HL-60/S4 (cell line): ENCODE measurements around the gene DEFB112.

Experiments
- in situ Hi-C: fragments of 300-500 bp; cut with MboI; formaldehyde crosslinking; loops from 2 replicates; pipeline ENCODE4 v1.14.3; 2022; ENCODE audit warnings: low sequenced_read_pairs

The DEFB112 gene

GRCh38 chr6:50049829-50050228 lies at the start of gene DEFB112:
Gene DEFB112 (minus strand): TSS chr6:50049929. CDS start chr6:50049869, 60 bp downstream.
- in situ Hi-C loops, result no loop called here

DNA sequence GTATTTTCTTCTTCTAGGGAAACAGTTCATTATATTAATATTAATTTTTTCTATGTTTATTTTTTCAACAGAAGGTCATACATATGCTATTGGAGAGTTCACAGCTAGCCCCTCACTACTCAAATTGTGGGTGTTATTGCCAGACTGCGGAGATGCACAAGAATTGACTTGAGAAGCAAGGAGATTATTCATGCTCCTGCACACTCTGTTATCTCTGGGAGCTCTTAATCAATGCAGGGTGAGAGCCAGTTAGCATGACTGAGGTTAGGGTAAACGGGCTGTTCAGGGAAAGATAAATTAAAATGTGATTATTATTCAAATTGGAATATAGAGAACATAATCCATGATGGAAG lies 48.9 kb upstream of the DEFB112 start:
- in situ Hi-C loops, result no loop called here

DNA sequence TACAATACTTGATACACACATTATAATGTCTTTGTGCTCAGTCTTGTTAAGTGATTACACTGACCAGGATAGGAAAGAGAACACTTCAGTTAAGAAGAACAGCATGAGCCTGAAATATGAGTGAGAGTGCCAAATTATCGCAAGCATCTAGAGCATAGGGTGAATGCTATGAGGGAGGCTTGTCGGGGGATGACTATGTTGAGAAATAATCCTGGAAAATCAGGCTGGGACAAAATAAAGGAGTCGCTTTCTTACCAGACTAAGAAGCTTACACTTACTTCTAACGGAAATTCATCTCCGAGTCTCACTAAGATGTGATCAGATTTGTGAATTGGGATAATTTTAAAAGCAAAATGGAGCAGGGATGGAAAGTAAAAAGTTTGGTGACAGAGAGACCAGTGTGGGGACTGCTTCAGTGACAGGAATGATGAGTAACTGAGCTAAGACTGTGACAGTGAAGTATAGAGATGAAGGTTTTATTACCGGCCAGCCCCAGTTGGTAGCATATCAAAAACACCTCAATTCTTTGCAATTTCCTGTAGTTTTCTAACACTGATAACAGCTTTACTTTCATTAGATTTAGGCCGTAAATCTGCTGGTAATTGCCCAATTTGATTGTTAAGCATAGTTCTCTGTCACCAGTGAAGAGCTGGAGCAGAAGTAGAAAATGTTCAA lies 48.4 kb upstream of the DEFB112 start:
- in situ Hi-C loops, result no loop called here

GRCh38 chr6:50096296-50096695 lies 46.6 kb upstream of the DEFB112 start:
- in situ Hi-C loops, result no loop called here

- in situ Hi-C loops, result no loop called here
These were observed 44.2 kb upstream of the DEFB112 start for GRCh38 chr6:50093938-50094272.

- in situ Hi-C loops, result no loop called here
These were observed 43.6 kb upstream of the DEFB112 start for GRCh38 chr6:50093116-50093937.

DNA sequence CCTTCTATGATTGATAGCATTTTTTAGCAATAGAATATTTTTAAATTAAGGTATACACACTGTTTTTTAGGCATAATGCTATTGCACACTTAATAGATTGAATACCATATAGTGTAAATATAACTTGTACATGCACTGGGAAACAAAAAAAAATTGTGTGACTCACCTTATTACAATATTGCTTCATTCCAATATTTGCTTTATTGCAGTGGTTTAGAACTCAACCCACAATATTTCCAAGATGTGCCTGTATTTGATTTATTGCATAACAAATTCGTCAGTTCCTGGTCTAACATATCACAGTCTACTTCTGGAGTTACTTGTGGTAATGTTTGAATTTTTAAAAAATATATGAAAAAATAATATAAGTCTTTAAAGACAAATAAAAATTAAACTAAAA lies 41.9 kb upstream of the DEFB112 start:
- in situ Hi-C loops, result no loop called here

GRCh38 chr6:50089911-50090310 lies 40.2 kb upstream of the DEFB112 start:
- in situ Hi-C loops, result no loop called here

DNA sequence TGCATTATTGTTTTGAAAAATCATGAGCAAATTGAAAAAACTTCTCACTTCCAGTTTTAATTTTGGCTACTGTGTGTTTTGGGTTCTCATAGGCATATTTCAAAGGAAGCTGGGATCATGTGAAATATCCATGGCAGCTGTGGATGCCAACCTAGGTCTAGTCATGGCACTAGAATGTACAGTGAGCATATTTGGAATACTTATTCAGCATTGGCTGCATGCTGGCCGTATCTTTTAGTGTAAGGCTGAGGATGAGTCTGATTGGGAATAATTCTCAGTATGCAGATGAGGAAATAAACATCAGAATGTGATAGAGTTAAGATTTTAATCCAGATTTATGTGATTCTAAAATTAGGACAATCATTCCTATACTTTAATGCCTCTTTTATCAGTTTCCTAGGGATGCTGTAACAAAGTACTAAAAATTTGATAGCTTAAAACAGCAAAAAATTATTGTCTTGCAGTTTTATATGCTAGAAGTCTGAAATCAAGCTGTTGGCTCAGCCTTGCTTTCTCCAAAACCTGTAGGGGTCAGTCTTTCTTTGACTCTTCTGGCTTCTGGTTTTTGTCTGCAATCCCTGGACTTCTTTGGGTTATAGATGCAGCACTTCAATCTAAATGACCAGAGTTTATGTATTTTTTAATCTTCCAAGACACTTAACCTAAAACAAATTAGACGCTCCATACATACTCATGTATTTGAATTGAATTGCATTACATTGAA lies 37.7 kb upstream of the DEFB112 start:
- in situ Hi-C loops, result no loop called here

GRCh38 chr6:50077385-50077784 lies 27.7 kb upstream of the DEFB112 start:
- in situ Hi-C loops, result no loop called here

- in situ Hi-C loops, result no loop called here
These were observed 26.7 kb upstream of the DEFB112 start for GRCh38 chr6:50076431-50076830.

GRCh38 chr6:50071921-50072320 lies 22.2 kb upstream of the DEFB112 start:
- in situ Hi-C loops, result no loop called here

GRCh38 chr6:50070101-50070500 lies 20.4 kb upstream of the DEFB112 start:
- in situ Hi-C loops, result no loop called here

GRCh38 chr6:50062051-50062450 lies 12.3 kb upstream of the DEFB112 start:
- in situ Hi-C loops, result no loop called here

GRCh38 chr6:50056242-50056641 lies 6.5 kb upstream of the DEFB112 start:
- in situ Hi-C loops, result no loop called here

DNA sequence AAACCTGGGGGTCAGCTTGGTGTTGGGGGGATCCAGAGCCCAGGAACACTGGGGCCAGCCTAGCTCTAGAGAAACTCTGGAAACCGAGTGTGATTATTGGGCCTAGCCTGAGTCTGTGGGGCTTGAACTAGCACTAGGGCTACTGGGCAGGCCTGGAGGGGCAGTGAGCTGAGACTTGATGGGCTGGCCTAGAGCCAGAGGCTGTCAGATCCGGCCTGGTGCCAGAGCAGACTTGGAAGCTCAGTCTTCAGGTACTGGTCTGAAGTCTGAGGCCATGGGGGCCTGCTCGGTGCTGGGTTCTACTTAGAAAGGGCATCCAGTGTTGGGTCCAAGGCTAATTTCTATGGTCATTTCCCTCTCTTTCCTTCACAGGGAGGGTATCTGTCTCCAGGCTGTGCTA lies 2.7 kb downstream of the DEFB112 start:
- in situ Hi-C loops, result no loop called here

DNA sequence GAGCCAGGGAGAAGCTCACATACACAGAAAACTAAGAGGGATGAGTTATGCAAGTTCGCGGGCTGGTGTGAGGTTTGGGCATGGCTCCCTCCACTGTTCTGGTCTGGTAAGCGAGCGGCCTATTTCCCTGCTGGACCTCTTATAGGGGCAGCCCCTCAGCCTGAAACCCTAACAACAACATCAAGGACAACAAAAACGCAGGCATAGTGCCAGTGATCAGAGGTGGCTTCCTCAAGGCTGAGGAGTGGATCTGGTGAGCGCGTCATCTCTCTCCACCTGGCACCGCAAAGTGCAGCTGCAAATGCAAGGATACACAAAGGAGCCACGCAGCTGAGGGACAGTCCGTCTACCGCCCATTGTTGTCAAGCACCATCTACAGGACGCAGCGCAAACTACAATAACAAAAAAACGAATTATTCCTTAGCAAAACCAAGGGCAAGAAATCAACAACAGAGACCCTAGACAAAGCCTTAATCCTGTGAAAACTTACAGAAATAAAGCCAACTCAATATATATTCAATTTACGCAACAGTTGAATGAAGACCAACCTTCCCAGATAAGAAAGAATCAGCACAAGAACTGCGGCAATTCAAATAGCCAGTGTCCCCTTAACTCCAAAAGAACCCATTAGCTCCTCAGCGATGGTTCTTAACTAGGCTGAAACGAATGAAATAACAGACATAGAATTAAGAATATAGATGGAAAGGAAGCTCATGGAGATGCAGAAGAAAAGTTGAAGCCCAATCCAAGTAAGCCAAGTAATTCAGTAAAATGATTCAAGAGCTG lies 18.8 kb downstream of the DEFB112 start:
- in situ Hi-C loops, result no loop called here

- in situ Hi-C loops, result no loop called here
These were observed 19.4 kb downstream of the DEFB112 start for GRCh38 chr6:50030350-50030749.

GRCh38 chr6:50025258-50025657 lies 24.5 kb downstream of the DEFB112 start:
- in situ Hi-C loops, result no loop called here

DNA sequence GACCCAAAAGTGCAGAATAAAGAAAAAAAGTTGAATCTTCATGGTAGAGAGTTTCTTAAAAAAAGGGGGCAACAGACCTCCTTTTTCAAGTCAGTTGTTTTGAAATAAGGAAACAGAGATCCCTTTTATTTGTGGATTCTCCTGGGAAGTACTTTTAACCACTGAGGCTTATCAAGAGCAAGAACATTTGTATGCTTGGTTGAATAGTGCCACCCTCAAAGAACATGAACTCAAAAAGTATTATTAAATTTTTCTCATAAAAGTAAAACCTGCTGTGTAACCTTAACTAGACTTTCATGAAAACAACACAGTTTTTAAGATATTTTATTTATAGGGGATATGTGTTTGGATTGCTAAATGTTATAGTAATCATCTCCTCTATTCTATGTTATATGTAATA lies 27.8 kb downstream of the DEFB112 start, which contains the start of gene DEFB110:
Gene DEFB110 (minus strand): TSS at position 101 of the 400 bp plus-strand sequence. CDS start 59 bp downstream, at position 42.
- in situ Hi-C loops, result no loop called here

DNA sequence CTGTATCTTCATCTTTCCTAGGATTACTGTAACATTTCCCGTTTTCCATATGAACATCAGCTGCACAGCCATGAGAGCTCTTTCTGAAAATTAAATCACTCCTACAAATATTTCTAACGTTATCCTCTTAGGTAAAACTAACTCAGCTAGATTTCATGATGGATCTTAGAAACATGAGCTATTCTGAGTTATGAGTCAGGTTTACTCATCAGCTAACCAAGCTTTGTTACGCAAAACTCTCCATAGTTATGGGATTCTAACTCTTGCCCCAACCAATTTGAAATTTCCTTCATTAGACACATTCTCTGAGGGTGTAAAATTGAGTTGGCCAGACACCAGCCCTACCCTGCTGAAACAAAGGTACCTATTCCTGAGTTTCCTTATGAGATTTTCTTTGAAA lies 41.9 kb downstream of the DEFB112 start:
- in situ Hi-C loops, result no loop called here
